ENCODE results near the gene ZDHHC19. TPM values are rescaled to one million over a fixed set of nuclear protein-coding genes. Genes with fewer than 3 reads are reported as not detected.

The ZDHHC19 gene
- polyA plus RNA-seq, 2 donors = 0.09 TPM; not detected in 1

DNA sequence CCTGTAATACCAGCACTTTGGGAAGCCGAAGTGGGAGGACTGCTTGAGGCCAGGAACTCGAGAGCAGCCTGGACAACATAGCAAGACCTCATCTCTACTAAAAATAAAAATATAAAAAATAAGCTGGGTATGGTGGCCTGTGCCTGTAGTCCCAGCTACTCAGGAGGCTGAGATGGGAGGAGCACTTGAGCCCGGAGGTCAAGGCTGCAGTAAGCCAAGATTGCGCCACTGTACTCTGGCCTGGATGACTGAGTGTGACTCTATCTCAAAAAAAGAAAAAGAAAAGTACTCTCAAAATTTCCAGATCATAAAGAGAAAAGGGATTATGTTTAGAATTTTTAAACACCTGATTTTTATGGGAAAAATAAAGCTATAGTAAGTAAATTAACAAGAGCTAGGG lies 29.2 kb upstream of the ZDHHC19 start:
- no peak overlapping the region for H3K27ac ChIP-seq (ENCODE audit: low read depth in 2 of 2, low read length in 1 of 2)
- WGBS, 2 donors = 91 to 92% methylated on average over 4 of the region's 4 CpGs
- no peaks in the 10 kb centered on the region for H3K4me1 ChIP-seq (ENCODE audit: control insufficient read depth in 2 of 2, insufficient read depth in 2 of 2, low read length in 1 of 2)
- H3K9me3 ChIP-seq (ENCODE audit: control insufficient read depth in 2 of 2, insufficient read depth in 1 of 2, low read depth in 1 of 2, low read length in 1 of 2) = no peaks in the 10 kb centered on the region
- H3K4me3 ChIP-seq (ENCODE audit: low read depth in 1 of 2, low read length in 2 of 2) = no peak overlapping the region
- H3K36me3 ChIP-seq (ENCODE audit: control insufficient read depth in 2 of 2, insufficient read depth in 2 of 2, low read length in 1 of 2) = peaks cover 5 to 15% of the 10 kb centered on the region in 2 donors
- H3K27me3 ChIP-seq (ENCODE audit: control insufficient read depth in 1 of 2, insufficient read depth in 2 of 2, low read length in 2 of 2) = no peaks in the 10 kb centered on the region

DNA sequence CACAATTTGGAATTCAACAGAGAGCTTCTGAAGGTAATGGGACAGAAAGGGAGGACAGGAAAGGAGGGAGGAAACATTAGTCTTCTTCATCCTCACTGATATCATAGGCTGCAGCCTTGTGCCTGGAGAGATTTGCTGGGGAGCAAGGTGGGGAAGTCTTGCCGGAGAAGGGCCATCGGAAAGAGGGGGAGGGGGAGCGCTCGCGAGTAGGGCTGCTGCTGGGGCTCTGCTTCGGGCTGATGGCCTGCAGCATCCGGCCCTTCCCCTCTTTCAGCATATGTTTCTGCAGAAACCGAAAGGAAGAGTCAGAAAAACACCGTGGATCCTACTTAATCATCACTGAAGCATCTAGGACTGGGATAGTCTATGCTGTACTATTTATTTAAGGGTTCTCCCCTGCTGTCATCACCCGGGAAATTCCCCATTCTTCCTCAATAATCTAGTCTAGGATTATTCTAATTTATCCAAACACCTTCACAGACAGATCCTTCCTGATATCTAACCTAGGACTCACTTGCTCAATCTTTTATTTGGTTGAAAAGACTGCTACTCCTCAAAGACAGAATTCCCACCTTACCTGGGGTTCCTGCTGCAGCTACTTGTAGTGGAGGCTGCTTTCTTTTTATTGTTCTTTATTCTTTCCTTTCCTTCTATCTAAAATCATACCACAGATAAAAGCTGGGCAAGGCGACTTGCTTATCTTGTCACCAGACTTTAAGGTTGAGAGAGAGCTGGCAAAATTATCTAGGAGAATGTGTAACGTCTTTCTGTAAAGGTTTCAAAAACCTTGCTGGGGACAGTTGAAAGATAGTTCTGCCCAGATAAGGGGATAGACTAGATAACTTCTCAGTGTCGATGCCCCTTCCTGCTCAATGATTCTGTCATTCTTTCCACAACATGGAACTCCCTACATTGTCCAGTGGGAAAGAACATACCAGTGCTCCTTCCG lies 27.7 kb upstream of the ZDHHC19 start:
- Histone ChIP-seq H3K4me3 (ENCODE audit: low read depth in 1 of 2, low read length in 2 of 2) (no peak overlapping the region), H3K4me1 (ENCODE audit: control insufficient read depth in 2 of 2, insufficient read depth in 2 of 2, low read length in 1 of 2) (no peaks in the 10 kb centered on the region), H3K27me3 (ENCODE audit: control insufficient read depth in 1 of 2, insufficient read depth in 2 of 2, low read length in 2 of 2) (no peaks in the 10 kb centered on the region), H3K9me3 (ENCODE audit: control insufficient read depth in 2 of 2, insufficient read depth in 1 of 2, low read depth in 1 of 2, low read length in 1 of 2) (no peaks in the 10 kb centered on the region), H3K27ac (ENCODE audit: low read depth in 2 of 2, low read length in 1 of 2) (no peak overlapping the region), H3K36me3 (ENCODE audit: control insufficient read depth in 2 of 2, insufficient read depth in 2 of 2, low read length in 1 of 2) (peaks cover 5 to 15% of the 10 kb centered on the region in 2 donors)
- WGBS, 2 donors = 78 to 79% methylated on average over 14 of the region's 14 CpGs

- Histone ChIP-seq H3K36me3 (ENCODE audit: control insufficient read depth in 2 of 2, insufficient read depth in 2 of 2, low read length in 1 of 2) (peaks cover 5 to 15% of the 10 kb centered on the region in 2 donors), H3K27ac (ENCODE audit: low read depth in 2 of 2, low read length in 1 of 2) (no peak overlapping the region), H3K27me3 (ENCODE audit: control insufficient read depth in 1 of 2, insufficient read depth in 2 of 2, low read length in 2 of 2) (no peaks in the 10 kb centered on the region), H3K9me3 (ENCODE audit: control insufficient read depth in 2 of 2, insufficient read depth in 1 of 2, low read depth in 1 of 2, low read length in 1 of 2) (no peaks in the 10 kb centered on the region), H3K4me1 (ENCODE audit: control insufficient read depth in 2 of 2, insufficient read depth in 2 of 2, low read length in 1 of 2) (no peaks in the 10 kb centered on the region), H3K4me3 (ENCODE audit: low read depth in 1 of 2, low read length in 2 of 2) (no peak overlapping the region)
- 80 to 90% methylated on average over 5 of the region's 5 CpGs for WGBS, 2 donors
Measured at GRCh38 chr3:196237203-196237602, 26.0 kb upstream of the ZDHHC19 start.

GRCh38 chr3:196236223-196236622 lies 25.0 kb upstream of the ZDHHC19 start:
- Histone ChIP-seq H3K4me1 (ENCODE audit: control insufficient read depth in 2 of 2, insufficient read depth in 2 of 2, low read length in 1 of 2) (no peaks in the 10 kb centered on the region), H3K27ac (ENCODE audit: low read depth in 2 of 2, low read length in 1 of 2) (no peak overlapping the region), H3K9me3 (ENCODE audit: control insufficient read depth in 2 of 2, insufficient read depth in 1 of 2, low read depth in 1 of 2, low read length in 1 of 2) (no peaks in the 10 kb centered on the region), H3K27me3 (ENCODE audit: control insufficient read depth in 1 of 2, insufficient read depth in 2 of 2, low read length in 2 of 2) (no peaks in the 10 kb centered on the region), H3K4me3 (ENCODE audit: low read depth in 1 of 2, low read length in 2 of 2) (no peak overlapping the region), H3K36me3 (ENCODE audit: control insufficient read depth in 2 of 2, insufficient read depth in 2 of 2, low read length in 1 of 2) (peaks cover 5 to 11% of the 10 kb centered on the region in 2 donors)
- WGBS, 2 donors = 94 to 95% methylated on average over 8 of the region's 8 CpGs

DNA sequence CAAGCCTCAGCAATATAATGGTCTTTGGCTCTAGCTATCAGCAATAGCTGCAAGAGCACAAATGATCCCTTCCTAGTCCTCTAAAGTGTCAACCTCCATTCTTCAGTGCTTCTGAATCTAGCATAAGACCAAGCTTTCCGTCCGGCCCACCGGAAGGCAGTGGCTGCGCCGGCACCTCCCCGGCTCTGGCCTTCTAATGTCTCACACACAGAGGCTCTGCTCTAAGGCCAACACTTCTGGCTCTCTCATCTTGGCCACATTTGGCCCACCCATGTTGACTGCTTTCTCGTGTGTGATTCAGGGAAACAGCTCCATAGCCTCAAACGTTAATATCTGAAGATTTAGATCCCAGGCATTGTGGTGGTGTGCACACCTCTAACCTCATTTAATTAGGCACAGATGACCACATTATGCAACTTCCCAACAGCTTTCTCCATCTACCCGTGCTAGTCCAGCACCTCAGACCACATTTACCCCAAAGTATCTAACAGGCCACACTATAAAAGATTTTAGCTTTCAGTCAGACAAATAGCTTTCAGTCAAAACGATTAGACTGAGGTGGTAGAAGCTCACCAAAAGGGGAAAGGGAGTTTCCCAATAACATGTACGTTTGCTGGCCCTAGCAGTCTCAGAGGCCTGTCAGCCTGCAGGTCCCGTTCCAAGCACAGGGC lies 24.4 kb upstream of the ZDHHC19 start:
- H3K36me3 ChIP-seq (ENCODE audit: control insufficient read depth in 2 of 2, insufficient read depth in 2 of 2, low read length in 1 of 2) = peaks cover 5 to 11% of the 10 kb centered on the region in 2 donors
- H3K27ac ChIP-seq (ENCODE audit: low read depth in 2 of 2, low read length in 1 of 2) = no peak overlapping the region
- no peaks in the 10 kb centered on the region for H3K4me1 ChIP-seq (ENCODE audit: control insufficient read depth in 2 of 2, insufficient read depth in 2 of 2, low read length in 1 of 2)
- H3K9me3 ChIP-seq (ENCODE audit: control insufficient read depth in 2 of 2, insufficient read depth in 1 of 2, low read depth in 1 of 2, low read length in 1 of 2) = no peaks in the 10 kb centered on the region
- 77 to 82% methylated on average over 12 of the region's 12 CpGs for WGBS, 2 donors
- no peak overlapping the region for H3K4me3 ChIP-seq (ENCODE audit: low read depth in 1 of 2, low read length in 2 of 2)
- no peaks in the 10 kb centered on the region for H3K27me3 ChIP-seq (ENCODE audit: control insufficient read depth in 1 of 2, insufficient read depth in 2 of 2, low read length in 2 of 2)

DNA sequence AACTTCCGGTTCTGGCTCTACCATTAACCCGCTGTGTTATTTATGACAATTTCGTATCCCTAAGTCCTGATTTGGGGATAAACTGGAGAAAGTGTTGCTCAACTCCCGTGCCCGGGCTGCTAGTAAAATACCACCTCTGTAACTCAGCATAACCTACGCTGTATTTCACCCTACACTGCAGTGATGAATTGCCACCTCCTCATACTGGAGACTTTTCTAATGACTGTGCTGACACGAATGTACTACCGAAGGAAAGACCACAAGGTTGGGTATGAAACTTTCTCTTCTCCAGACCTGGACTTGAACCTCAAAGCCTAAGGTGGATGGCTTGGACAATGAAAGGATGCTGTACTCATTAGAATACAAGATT lies 21.7 kb upstream of the ZDHHC19 start:
- no peaks in the 10 kb centered on the region for H3K9me3 ChIP-seq (ENCODE audit: control insufficient read depth in 2 of 2, insufficient read depth in 1 of 2, low read depth in 1 of 2, low read length in 1 of 2)
- no peak overlapping the region for H3K27ac ChIP-seq (ENCODE audit: low read depth in 2 of 2, low read length in 1 of 2)
- peaks cover 0 to 2% of the 10 kb centered on the region in 2 donors for H3K4me1 ChIP-seq (ENCODE audit: control insufficient read depth in 2 of 2, insufficient read depth in 2 of 2, low read length in 1 of 2)
- H3K4me3 ChIP-seq (ENCODE audit: low read depth in 1 of 2, low read length in 2 of 2) = no peak overlapping the region
- peaks cover 4 to 5% of the 10 kb centered on the region in 2 donors for H3K36me3 ChIP-seq (ENCODE audit: control insufficient read depth in 2 of 2, insufficient read depth in 2 of 2, low read length in 1 of 2)
- WGBS, 2 donors = 89 to 91% methylated on average over 8 of the region's 8 CpGs
- H3K27me3 ChIP-seq (ENCODE audit: control insufficient read depth in 1 of 2, insufficient read depth in 2 of 2, low read length in 2 of 2) = no peaks in the 10 kb centered on the region

- Histone ChIP-seq H3K4me3 (ENCODE audit: low read depth in 1 of 2, low read length in 2 of 2) (no peak overlapping the region), H3K36me3 (ENCODE audit: control insufficient read depth in 2 of 2, insufficient read depth in 2 of 2, low read length in 1 of 2) (peaks cover 4% of the 10 kb centered on the region in 2 donors), H3K4me1 (ENCODE audit: control insufficient read depth in 2 of 2, insufficient read depth in 2 of 2, low read length in 1 of 2) (peaks cover 0 to 2% of the 10 kb centered on the region in 2 donors), H3K9me3 (ENCODE audit: control insufficient read depth in 2 of 2, insufficient read depth in 1 of 2, low read depth in 1 of 2, low read length in 1 of 2) (no peaks in the 10 kb centered on the region), H3K27ac (ENCODE audit: low read depth in 2 of 2, low read length in 1 of 2) (no peak overlapping the region), H3K27me3 (ENCODE audit: control insufficient read depth in 1 of 2, insufficient read depth in 2 of 2, low read length in 2 of 2) (no peaks in the 10 kb centered on the region)
- WGBS, 2 donors = 93 to 94% methylated on average over 12 of the region's 12 CpGs
Measured at GRCh38 chr3:196232154-196232881, 21.1 kb upstream of the ZDHHC19 start.

DNA sequence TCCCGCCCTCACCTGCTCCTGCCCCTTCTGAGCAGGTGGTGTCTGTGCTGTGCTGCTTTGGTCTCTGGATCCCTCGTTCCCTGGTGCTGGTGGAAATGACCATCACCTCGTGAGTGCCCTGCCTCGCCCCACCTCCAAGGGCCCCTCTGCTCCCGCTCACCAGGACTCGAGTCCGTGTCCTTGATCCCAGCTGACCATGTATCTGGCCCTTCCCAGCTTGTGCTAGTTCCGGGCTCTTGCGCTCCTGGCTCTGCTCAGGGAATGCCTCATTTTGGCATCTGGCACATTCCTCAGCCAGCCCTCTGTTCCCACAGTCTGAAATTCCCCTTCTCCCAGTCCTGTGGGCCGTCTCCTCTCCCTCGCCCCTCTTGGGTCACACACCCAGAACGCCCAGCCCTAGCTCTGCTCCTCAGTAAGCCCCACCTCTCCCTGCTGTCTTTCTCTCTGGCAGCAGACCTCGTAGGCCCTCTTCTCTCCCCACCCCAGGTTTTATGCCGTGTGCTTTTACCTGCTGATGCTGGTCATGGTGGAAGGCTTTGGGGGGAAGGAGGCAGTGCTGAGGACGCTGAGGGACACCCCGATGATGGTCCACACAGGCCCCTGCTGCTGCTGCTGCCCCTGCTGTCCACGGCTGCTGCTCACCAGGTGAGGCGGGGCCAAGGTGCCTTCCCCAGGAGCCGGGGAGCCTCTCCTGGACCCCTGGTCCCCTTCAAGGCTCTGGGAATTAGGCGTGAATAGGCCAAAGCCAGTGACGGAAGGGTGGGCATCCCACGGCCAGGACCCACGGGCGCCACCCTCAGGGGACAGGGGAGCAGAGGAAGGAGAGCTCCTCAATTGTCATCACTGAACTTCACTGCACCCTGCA lies 16.7 kb upstream of the ZDHHC19 start:
- peaks cover 0 to 2% of the 10 kb centered on the region in 2 donors for H3K4me1 ChIP-seq (ENCODE audit: control insufficient read depth in 2 of 2, insufficient read depth in 2 of 2, low read length in 1 of 2)
- H3K4me3 ChIP-seq (ENCODE audit: low read depth in 1 of 2, low read length in 2 of 2) = no peak overlapping the region
- H3K27ac ChIP-seq (ENCODE audit: low read depth in 2 of 2, low read length in 1 of 2) = no peak overlapping the region
- H3K36me3 ChIP-seq (ENCODE audit: control insufficient read depth in 2 of 2, insufficient read depth in 2 of 2, low read length in 1 of 2) = no peaks in the 10 kb centered on the region
- H3K9me3 ChIP-seq (ENCODE audit: control insufficient read depth in 2 of 2, insufficient read depth in 1 of 2, low read depth in 1 of 2, low read length in 1 of 2) = no peaks in the 10 kb centered on the region
- no peaks in the 10 kb centered on the region for H3K27me3 ChIP-seq (ENCODE audit: control insufficient read depth in 1 of 2, insufficient read depth in 2 of 2, low read length in 2 of 2)
- 59 to 67% methylated on average over 24 of the region's 24 CpGs for WGBS, 2 donors

- no peak overlapping the region for H3K4me3 ChIP-seq (ENCODE audit: low read depth in 1 of 2, low read length in 2 of 2)
Measured at GRCh38 chr3:196227121-196227561, 15.9 kb upstream of the ZDHHC19 start.

More at GRCh38 chr3:196227121-196227561, 15.9 kb upstream of the ZDHHC19 start:
- H3K4me1 ChIP-seq (ENCODE audit: control insufficient read depth in 2 of 2, insufficient read depth in 2 of 2, low read length in 1 of 2) = peaks cover 0 to 2% of the 10 kb centered on the region in 2 donors
- no peaks in the 10 kb centered on the region for H3K27me3 ChIP-seq (ENCODE audit: control insufficient read depth in 1 of 2, insufficient read depth in 2 of 2, low read length in 2 of 2)
- no peak overlapping the region for H3K27ac ChIP-seq (ENCODE audit: low read depth in 2 of 2, low read length in 1 of 2)
- WGBS, 2 donors = 73 to 83% methylated on average over 14 of the region's 14 CpGs
- no peaks in the 10 kb centered on the region for H3K36me3 ChIP-seq (ENCODE audit: control insufficient read depth in 2 of 2, insufficient read depth in 2 of 2, low read length in 1 of 2)
- H3K9me3 ChIP-seq (ENCODE audit: control insufficient read depth in 2 of 2, insufficient read depth in 1 of 2, low read depth in 1 of 2, low read length in 1 of 2) = no peaks in the 10 kb centered on the region

All from esophagus (tissue), 2 donors.